AG04449 (cell line): ENCODE results near the gene MED4.

Experiments used
- CTCF ChIA-PET: fragments of 350-600 bp; formaldehyde crosslinking; extraction: SDS; loops from one replicate; lab custom pipeline; 2021; ENCODE audit warnings: antibody characterized with exemption; lab: Yijun Ruan, JAX
- POLR2A ChIA-PET: fragments of 400-600, 350-600 bp; formaldehyde crosslinking; extraction: SDS; loops from one replicate; lab custom pipeline; 2020; ENCODE audit warnings: antibody characterized with exemption, inconsistent platforms; lab: Yijun Ruan, JAX
- DNase-seq: peaks from one replicate; pipeline ENCODE4 v3.0.0-alpha.2; 2010; ENCODE audit warnings: low read depth, low spot score
- H3K4me3 ChIP-seq: 2 replicates; pipeline ENCODE4 v1.5.1; 2011; ENCODE audit warnings: low read depth, mild to moderate bottlenecking, control low read depth, low read length
- CTCF ChIP-seq: IDR thresholded peaks from one replicate; pipeline ENCODE4 v1.5.1; 2011; ENCODE audit warnings: mild to moderate bottlenecking, moderate library complexity, low read length, control low read depth, inconsistent platforms; ENCODE audit not compliant: insufficient read depth; ENCODE audit errors: missing control alignments

MED4 gene

GRCh38 chr13:48038761-48039160 lies 56.1 kb downstream of the MED4 start:
- DNase-seq = no peak
- ChIA-PET POLR2A (interaction anchor here (0.8 to 1.8 kb wide), 2 partner anchors 9 to 10 kb away, joined by 3 to 5 read pairs; no protein-coding TSS in a partner anchor), CTCF (interaction anchor here (0.7 to 3.5 kb wide), 39 partner anchors 9 to 1140 kb away, joined by 3 to 56 read pairs (median 4); partner anchors contain the start of gene MED4)
- TF ChIP-seq CTCF = no peak
- no peak overlapping the region for H3K4me3 ChIP-seq

GRCh38 chr13:48037346-48038173 lies 57.3 kb downstream of the MED4 start, which contains the start of gene NUDT15:
TSS of gene NUDT15 (plus strand) at chr13:48037726. CDS start at chr13:48037747, 21 bp downstream.
- peak; percentile 69 for DNase-seq
- peak; percentile 99 for TF ChIP-seq CTCF
- ChIA-PET CTCF (interaction anchor here (0.6 to 3.5 kb wide), 45 partner anchors 10 to 1286 kb away, joined by 3 to 56 read pairs (median 4); partner anchors contain the start of gene MED4), POLR2A (interaction anchor here (0.5 to 1.8 kb wide), 3 partner anchors 9 to 102 kb away, joined by 3 to 5 read pairs (median 3); no protein-coding TSS in a partner anchor)
- H3K4me3 ChIP-seq = peak within 1 kb of the TSS; percentile 99

- no peak for TF ChIP-seq CTCF
- H3K4me3 ChIP-seq = no peak overlapping the region
- ChIA-PET POLR2A (no interaction called here), CTCF (no interaction called here)
- no peak for DNase-seq
Observed at GRCh38 chr13:48029859-48030258, 65.0 kb downstream of the MED4 start.

GRCh38 chr13:48028066-48028465 lies 66.8 kb downstream of the MED4 start:
- no peak overlapping the region for H3K4me3 ChIP-seq
- no peak for DNase-seq
- CTCF ChIA-PET = interaction anchor here (0.6 to 2.5 kb wide), 3 partner anchors 9 to 99 kb away, joined by 3 to 22 read pairs (median 3); partner anchors contain the start of gene NUDT15
- no peak for TF ChIP-seq CTCF
- POLR2A ChIA-PET = no interaction called here
